ENCODE data around the gene LPAR3. TPM values are rescaled to one million over a fixed set of nuclear protein-coding genes. Genes with fewer than 3 reads are reported as not detected.

Gene LPAR3
- total and polyA plus RNA-seq, 2 experiments from 2014 or later = 10.4 to 36.9 TPM

DNA sequence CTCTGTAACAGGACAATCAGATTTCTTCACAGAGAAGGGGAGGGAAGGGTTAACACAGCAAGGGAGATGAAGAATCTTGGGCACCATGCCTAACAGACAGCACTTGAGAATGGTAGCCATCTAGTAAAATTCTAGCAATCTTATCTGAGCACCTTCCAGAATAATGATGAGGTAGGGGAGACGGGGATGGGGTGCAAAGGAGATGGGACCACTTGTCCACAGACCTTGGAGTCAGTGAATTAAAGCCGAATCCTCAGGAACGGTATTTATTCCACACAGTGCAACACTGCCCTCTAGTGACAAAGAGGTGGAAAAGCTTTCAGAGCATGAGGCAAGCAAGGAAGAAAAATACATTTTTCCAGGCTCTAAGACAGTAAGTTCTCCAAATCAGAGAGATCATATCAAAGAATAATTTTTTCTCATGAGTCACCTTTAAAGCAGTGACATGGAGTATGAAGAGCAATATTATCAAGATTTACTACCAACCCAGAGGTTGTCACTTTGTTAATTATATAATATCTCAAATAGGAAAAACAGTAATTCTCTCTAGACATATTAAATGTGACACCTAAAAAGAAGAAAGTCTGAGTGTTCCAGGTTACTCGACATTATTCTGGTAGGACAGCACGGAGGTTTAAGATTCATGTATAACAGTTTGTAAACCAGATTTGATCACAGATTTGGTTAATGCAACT is 43.3 kb upstream of the LPAR3 start:
- Mint-ChIP-seq H3K27ac (no peak overlapping the region), H3K27me3 (ENCODE audit: insufficient read depth, low read depth, poor library complexity) (peaks cover 2% of the 10 kb centered on the region), H3K9me3 (no peaks in the 10 kb centered on the region), H3K4me3 (no peak overlapping the region), H3K36me3 (ENCODE audit: low read depth) (no peaks in the 10 kb centered on the region), H3K4me1 (no peaks in the 10 kb centered on the region; the same call in 1 of the 3 replicates)
- H3K36me3 ChIP-seq (ENCODE audit: insufficient read depth) = no peaks in the 10 kb centered on the region; the same call in 1 of the 2 replicates
- no peak overlapping the region for H3K4me3 ChIP-seq
- no peak overlapping the region for H2AFZ ChIP-seq
- DNase-seq (ENCODE audit: low spot score) = peak; percentile 87
- no peak overlapping the region for H3K27ac ChIP-seq (ENCODE audit: low read depth)
- ATAC-seq = peak; percentile 71
- no peaks in the 10 kb centered on the region for H3K79me2 ChIP-seq (replicated peaks; ENCODE audit: insufficient read depth)
- no peaks in the 10 kb centered on the region for H4K20me1 ChIP-seq (replicated peaks; ENCODE audit: insufficient read depth)
- TF ChIP-seq, protein P1, sequence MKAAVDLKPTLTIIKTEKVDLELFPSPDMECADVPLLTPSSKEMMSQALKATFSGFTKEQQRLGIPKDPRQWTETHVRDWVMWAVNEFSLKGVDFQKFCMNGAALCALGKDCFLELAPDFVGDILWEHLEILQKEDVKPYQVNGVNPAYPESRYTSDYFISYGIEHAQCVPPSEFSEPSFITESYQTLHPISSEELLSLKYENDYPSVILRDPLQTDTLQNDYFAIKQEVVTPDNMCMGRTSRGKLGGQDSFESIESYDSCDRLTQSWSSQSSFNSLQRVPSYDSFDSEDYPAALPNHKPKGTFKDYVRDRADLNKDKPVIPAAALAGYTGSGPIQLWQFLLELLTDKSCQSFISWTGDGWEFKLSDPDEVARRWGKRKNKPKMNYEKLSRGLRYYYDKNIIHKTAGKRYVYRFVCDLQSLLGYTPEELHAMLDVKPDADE (IDR thresholded peaks at IDR 0.05) = no peak
- TF ChIP-seq, protein P2, sequence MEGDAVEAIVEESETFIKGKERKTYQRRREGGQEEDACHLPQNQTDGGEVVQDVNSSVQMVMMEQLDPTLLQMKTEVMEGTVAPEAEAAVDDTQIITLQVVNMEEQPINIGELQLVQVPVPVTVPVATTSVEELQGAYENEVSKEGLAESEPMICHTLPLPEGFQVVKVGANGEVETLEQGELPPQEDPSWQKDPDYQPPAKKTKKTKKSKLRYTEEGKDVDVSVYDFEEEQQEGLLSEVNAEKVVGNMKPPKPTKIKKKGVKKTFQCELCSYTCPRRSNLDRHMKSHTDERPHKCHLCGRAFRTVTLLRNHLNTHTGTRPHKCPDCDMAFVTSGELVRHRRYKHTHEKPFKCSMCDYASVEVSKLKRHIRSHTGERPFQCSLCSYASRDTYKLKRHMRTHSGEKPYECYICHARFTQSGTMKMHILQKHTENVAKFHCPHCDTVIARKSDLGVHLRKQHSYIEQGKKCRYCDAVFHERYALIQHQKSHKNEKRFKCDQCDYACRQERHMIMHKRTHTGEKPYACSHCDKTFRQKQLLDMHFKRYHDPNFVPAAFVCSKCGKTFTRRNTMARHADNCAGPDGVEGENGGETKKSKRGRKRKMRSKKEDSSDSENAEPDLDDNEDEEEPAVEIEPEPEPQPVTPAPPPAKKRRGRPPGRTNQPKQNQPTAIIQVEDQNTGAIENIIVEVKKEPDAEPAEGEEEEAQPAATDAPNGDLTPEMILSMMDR (conservative IDR thresholded peaks at IDR 0.05; ENCODE audit: low read depth in 2 of 2) = peak; percentile 94 to 98
- H3F3A ChIP-seq (replicated peaks; ENCODE audit: low read depth) = no peaks in the 10 kb centered on the region
- H3K27me3 ChIP-seq (ENCODE audit: insufficient read depth) = no peaks in the 10 kb centered on the region
- no peak overlapping the region for H3K4me2 ChIP-seq
- H3K4me1 ChIP-seq (ENCODE audit: insufficient read depth) = no peaks in the 10 kb centered on the region; the same call in 1 of the 2 replicates
- H3K9me2 ChIP-seq (ENCODE audit: insufficient read depth) = no peaks in the 10 kb centered on the region

- Histone ChIP-seq H2AFZ (no peak overlapping the region), H3K36me3 (ENCODE audit: insufficient read depth) (no peaks in the 10 kb centered on the region; the same call in 1 of the 2 replicates), H3K27ac (ENCODE audit: low read depth) (no peak overlapping the region), H3K4me3 (no peak overlapping the region), H3K9me2 (ENCODE audit: insufficient read depth) (peaks cover under 1% of the 10 kb centered on the region; the same call in 1 of the 2 replicates), H3K27me3 (ENCODE audit: insufficient read depth) (no peaks in the 10 kb centered on the region), H3F3A (replicated peaks; ENCODE audit: low read depth) (no peaks in the 10 kb centered on the region), H3K4me2 (no peak overlapping the region), H3K4me1 (ENCODE audit: insufficient read depth) (no peaks in the 10 kb centered on the region; the same call in none of the 2 replicates), H3K79me2 (replicated peaks; ENCODE audit: insufficient read depth) (no peaks in the 10 kb centered on the region), H4K20me1 (replicated peaks; ENCODE audit: insufficient read depth) (no peaks in the 10 kb centered on the region)
- H3K36me3 Mint-ChIP-seq (ENCODE audit: low read depth) = no peaks in the 10 kb centered on the region
- no peak for ATAC-seq
- DNase-seq (ENCODE audit: low spot score) = no peak
- H3K4me3 Mint-ChIP-seq = no peak overlapping the region
- H3K9me3 Mint-ChIP-seq = no peaks in the 10 kb centered on the region
- H3K27me3 Mint-ChIP-seq (ENCODE audit: insufficient read depth, low read depth, poor library complexity) = no peaks in the 10 kb centered on the region
- peaks cover 2% of the 10 kb centered on the region; the same call in 2 of the 3 replicates for H3K4me1 Mint-ChIP-seq
- no peak overlapping the region for H3K27ac Mint-ChIP-seq
- TF ChIP-seq REST (IDR thresholded peaks at IDR 0.05; ENCODE audit: unreplicated experiment) = no peak
- no peak for TF ChIP-seq JUNB (IDR thresholded peaks at IDR 0.05; ENCODE audit: unreplicated experiment)
- TF ChIP-seq, protein P3, sequence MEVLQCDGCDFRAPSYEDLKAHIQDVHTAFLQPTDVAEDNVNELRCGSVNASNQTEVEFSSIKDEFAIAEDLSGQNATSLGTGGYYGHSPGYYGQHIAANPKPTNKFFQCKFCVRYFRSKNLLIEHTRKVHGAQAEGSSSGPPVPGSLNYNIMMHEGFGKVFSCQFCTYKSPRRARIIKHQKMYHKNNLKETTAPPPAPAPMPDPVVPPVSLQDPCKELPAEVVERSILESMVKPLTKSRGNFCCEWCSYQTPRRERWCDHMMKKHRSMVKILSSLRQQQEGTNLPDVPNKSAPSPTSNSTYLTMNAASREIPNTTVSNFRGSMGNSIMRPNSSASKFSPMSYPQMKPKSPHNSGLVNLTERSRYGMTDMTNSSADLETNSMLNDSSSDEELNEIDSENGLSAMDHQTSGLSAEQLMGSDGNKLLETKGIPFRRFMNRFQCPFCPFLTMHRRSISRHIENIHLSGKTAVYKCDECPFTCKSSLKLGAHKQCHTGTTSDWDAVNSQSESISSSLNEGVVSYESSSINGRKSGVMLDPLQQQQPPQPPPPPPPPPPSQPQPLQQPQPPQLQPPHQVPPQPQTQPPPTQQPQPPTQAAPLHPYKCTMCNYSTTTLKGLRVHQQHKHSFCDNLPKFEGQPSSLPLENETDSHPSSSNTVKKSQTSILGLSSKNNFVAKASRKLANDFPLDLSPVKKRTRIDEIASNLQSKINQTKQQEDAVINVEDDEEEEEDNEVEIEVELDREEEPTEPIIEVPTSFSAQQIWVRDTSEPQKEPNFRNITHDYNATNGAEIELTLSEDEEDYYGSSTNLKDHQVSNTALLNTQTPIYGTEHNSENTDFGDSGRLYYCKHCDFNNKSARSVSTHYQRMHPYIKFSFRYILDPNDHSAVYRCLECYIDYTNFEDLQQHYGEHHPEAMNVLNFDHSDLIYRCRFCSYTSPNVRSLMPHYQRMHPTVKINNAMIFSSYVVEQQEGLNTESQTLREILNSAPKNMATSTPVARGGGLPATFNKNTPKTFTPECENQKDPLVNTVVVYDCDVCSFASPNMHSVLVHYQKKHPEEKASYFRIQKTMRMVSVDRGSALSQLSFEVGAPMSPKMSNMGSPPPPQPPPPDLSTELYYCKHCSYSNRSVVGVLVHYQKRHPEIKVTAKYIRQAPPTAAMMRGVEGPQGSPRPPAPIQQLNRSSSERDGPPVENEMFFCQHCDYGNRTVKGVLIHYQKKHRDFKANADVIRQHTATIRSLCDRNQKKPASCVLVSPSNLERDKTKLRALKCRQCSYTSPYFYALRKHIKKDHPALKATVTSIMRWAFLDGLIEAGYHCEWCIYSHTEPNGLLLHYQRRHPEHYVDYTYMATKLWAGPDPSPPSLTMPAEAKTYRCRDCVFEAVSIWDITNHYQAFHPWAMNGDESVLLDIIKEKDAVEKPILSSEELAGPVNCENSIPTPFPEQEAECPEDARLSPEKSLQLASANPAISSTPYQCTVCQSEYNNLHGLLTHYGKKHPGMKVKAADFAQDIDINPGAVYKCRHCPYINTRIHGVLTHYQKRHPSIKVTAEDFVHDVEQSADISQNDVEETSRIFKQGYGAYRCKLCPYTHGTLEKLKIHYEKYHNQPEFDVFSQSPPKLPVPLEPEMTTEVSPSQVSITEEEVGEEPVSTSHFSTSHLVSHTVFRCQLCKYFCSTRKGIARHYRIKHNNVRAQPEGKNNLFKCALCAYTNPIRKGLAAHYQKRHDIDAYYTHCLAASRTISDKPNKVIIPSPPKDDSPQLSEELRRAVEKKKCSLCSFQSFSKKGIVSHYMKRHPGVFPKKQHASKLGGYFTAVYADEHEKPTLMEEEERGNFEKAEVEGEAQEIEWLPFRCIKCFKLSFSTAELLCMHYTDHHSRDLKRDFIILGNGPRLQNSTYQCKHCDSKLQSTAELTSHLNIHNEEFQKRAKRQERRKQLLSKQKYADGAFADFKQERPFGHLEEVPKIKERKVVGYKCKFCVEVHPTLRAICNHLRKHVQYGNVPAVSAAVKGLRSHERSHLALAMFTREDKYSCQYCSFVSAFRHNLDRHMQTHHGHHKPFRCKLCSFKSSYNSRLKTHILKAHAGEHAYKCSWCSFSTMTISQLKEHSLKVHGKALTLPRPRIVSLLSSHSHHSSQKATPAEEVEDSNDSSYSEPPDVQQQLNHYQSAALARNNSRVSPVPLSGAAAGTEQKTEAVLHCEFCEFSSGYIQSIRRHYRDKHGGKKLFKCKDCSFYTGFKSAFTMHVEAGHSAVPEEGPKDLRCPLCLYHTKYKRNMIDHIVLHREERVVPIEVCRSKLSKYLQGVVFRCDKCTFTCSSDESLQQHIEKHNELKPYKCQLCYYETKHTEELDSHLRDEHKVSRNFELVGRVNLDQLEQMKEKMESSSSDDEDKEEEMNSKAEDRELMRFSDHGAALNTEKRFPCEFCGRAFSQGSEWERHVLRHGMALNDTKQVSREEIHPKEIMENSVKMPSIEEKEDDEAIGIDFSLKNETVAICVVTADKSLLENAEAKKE (CRISPR knock-in tag; IDR thresholded peaks at IDR 0.05) = no peak
- no peak for TF ChIP-seq STAT1 (IDR thresholded peaks at IDR 0.05; ENCODE audit: unreplicated experiment)
- no peak for TF ChIP-seq CREB1 (CRISPR knock-in tag; IDR thresholded peaks at IDR 0.05; ENCODE audit: low read depth)
Measured at GRCh38 chr1:84933011-84933611, 40.1 kb upstream of the LPAR3 start.

All from GM23338 (cell line).